GM12878 (cell line): ENCODE data around the gene SIK3. TPM values are rescaled to one million over a fixed set of nuclear protein-coding genes. Genes with fewer than 3 reads are reported as not detected.
A peak's percentile ranks its signal among the peaks of the same experiment; 100 is the strongest.

Source experiments
- ATAC-seq: fragments of 200-7000 bp; cut with Tn5 transposase; 3 replicates; pipeline ENCODE4 v1.9.1; 2020; ENCODE audit warnings: mild to moderate bottlenecking, moderate library complexity
- BruUV-seq: library from RNA; stranded (reverse); fragments of 400-500 nt; replicated peaks from 2 replicates; lab custom pipeline; 2021; lab: Mats Ljungman, UMichigan
- CTCF ChIA-PET: fragments of 300-600 bp; sonication (Branson Sonifier 250); formaldehyde crosslinking; extraction: SDS; loops from one replicate; lab custom pipeline; 2021; ENCODE audit warnings: inconsistent platforms; lab: Yijun Ruan, JAX
- POLR2A ChIA-PET: fragments of 350-600 bp; formaldehyde crosslinking; extraction: SDS; loops from one replicate; lab custom pipeline; 2021; ENCODE audit warnings: inconsistent platforms; lab: Charles Lee
- RAD21 ChIA-PET: fragments of 300-600 bp; sonication (Branson Sonifier 250); formaldehyde crosslinking; loops from one replicate; lab custom pipeline; 2023; ENCODE audit warnings: antibody characterized with exemption; ENCODE audit not compliant: unreplicated experiment; lab: Charles Lee
- SMC1A ChIA-PET: fragments of 300-600 bp; sonication (Branson Sonifier 250); formaldehyde crosslinking; loops from one replicate; lab custom pipeline; 2023; ENCODE audit not compliant: unreplicated experiment, uncharacterized antibody; lab: Charles Lee
- DNase-seq: peaks from one replicate; pipeline ENCODE4 v3.0.0-alpha.2; 2011; ENCODE audit warnings: low read depth, low spot score
- FAIRE-seq: peaks from 3 replicates; lab custom pipeline; 2011; peaks lifted over from hg19 to GRCh38; lab: Jason Lieb, UNC
- H2AFZ ChIP-seq: 2 replicates; pipeline ENCODE4 v1.6.0; 2011; ENCODE audit warnings: low read depth, low read length, control low read depth; ENCODE audit not compliant: control insufficient read depth
- H3K27ac ChIP-seq: 2 replicates; pipeline ENCODE4 v1.5.1; 2011; ENCODE audit warnings: control low read depth; ENCODE audit not compliant: control insufficient read depth, insufficient read depth
- H3K27me3 ChIP-seq, 2 experiments: replicated peaks in 1 of 2; 2 replicates each; pipeline versions ENCODE4 v1.6.0 to v1.6.1; 2011; ENCODE audit warnings: low read length in 1 of 2; ENCODE audit not compliant: control insufficient read depth in 2 of 2, insufficient read depth in 2 of 2
- H3K36me3 ChIP-seq, 2 experiments: 2 replicates each; pipeline ENCODE4 v1.5.1; 2011; ENCODE audit warnings: low read length in 1 of 2; ENCODE audit not compliant: control insufficient read depth in 2 of 2, insufficient read depth in 2 of 2
- H3K4me1 ChIP-seq: 2 replicates; pipeline ENCODE4 v1.6.1; 2011; ENCODE audit warnings: mild to moderate bottlenecking, low read length, moderate library complexity, mixed read lengths; ENCODE audit not compliant: control insufficient read depth, insufficient read depth
- H3K4me2 ChIP-seq: 2 replicates; pipeline ENCODE4 v1.6.0; 2011; ENCODE audit warnings: control low read depth; ENCODE audit not compliant: control insufficient read depth, insufficient read depth
- H3K4me3 ChIP-seq: fragments of 200-600 bp; sonication (generic); 2 replicates; pipeline ENCODE4 v1.5.1; 2016
- H3K79me2 ChIP-seq: 2 replicates; pipeline ENCODE4 v1.6.0; 2011; ENCODE audit warnings: low read length; ENCODE audit not compliant: control insufficient read depth, insufficient read depth
- H3K9ac ChIP-seq: 2 replicates; pipeline ENCODE4 v1.8.0; 2011; ENCODE audit warnings: low read length, control low read depth, mixed read lengths; ENCODE audit not compliant: control insufficient read depth, insufficient read depth
- H3K9me3 ChIP-seq: replicated peaks from 3 replicates; pipeline ENCODE4 v1.5.1; 2011; ENCODE audit warnings: mild to moderate bottlenecking, low read length; ENCODE audit not compliant: control insufficient read depth, insufficient read depth
- H4K20me1 ChIP-seq: 2 replicates; pipeline ENCODE4 v1.6.0; 2011; ENCODE audit not compliant: control insufficient read depth, insufficient read depth
- BCL11A ChIP-seq: IDR thresholded peaks from 2 replicates; pipeline ENCODE4 v1.6.1; 2011; ENCODE audit warnings: low read depth, low read length
- BRCA1 ChIP-seq: IDR thresholded peaks from 2 replicates; pipeline ENCODE4 v1.6.1; 2011; ENCODE audit warnings: low read depth, low read length, improper control_type of control experiment
- CBX5 ChIP-seq: sonication (generic); IDR thresholded peaks from 2 replicates; pipeline ENCODE4 v1.6.1; 2016; ENCODE audit warnings: low read depth, moderate library complexity, mild to moderate bottlenecking, inconsistent platforms
- CUX1 ChIP-seq: IDR thresholded peaks from 2 replicates; pipeline ENCODE4 v1.6.1; 2012; ENCODE audit warnings: improper control_type of control experiment, low read depth, low read length; ENCODE audit not compliant: insufficient replicate concordance
- E2F4 ChIP-seq: IDR thresholded peaks from 2 replicates; pipeline ENCODE4 v1.6.1; 2012; ENCODE audit warnings: low read depth, low read length, improper control_type of control experiment
- GABPA ChIP-seq: IDR thresholded peaks from 2 replicates; pipeline ENCODE4 v1.6.1; 2014; ENCODE audit warnings: antibody characterized with exemption, low read depth, mild to moderate bottlenecking, inconsistent platforms
- HCFC1 ChIP-seq: fragments of 150-350 bp; IDR thresholded peaks from 2 replicates; pipeline ENCODE4 v1.6.1; 2014; ENCODE audit warnings: low read length
- KAT2A ChIP-seq: conservative IDR thresholded peaks from 2 replicates; pipeline ENCODE4 v1.6.1; 2011; ENCODE audit warnings: low read depth, low read length; ENCODE audit not compliant: control insufficient read depth
- MEF2A ChIP-seq: IDR thresholded peaks from 2 replicates; pipeline ENCODE4 v1.6.1; 2011; ENCODE audit warnings: low read depth, mild to moderate bottlenecking, low read length, moderate library complexity; ENCODE audit not compliant: insufficient read depth
- NR2F1 ChIP-seq: fragments of 450-650 bp; conservative IDR thresholded peaks from 2 replicates; pipeline ENCODE4 v1.6.1; 2017; ENCODE audit warnings: mild to moderate bottlenecking
- SIX5 ChIP-seq: IDR thresholded peaks from 2 replicates; pipeline ENCODE4 v1.6.1; 2011; ENCODE audit warnings: mild to moderate bottlenecking, low read depth, low read length, moderate library complexity; ENCODE audit not compliant: severe bottlenecking
- SMC3 ChIP-seq: IDR thresholded peaks from 2 replicates; pipeline ENCODE4 v1.6.1; 2011; ENCODE audit warnings: low read length, improper control_type of control experiment, borderline replicate concordance
- SREBF2 ChIP-seq: IDR thresholded peaks from 2 replicates; pipeline ENCODE4 v1.6.1; 2012; ENCODE audit warnings: mild to moderate bottlenecking, low read length
- TAF1 ChIP-seq: IDR thresholded peaks from 2 replicates; pipeline ENCODE4 v1.6.1; 2011; ENCODE audit warnings: mild to moderate bottlenecking, low read depth, low read length, borderline replicate concordance
- ZNF217 ChIP-seq: fragments of 450-650 bp; IDR thresholded peaks from 2 replicates; pipeline ENCODE4 v1.6.1; 2017; ENCODE audit warnings: antibody characterized with exemption, mild to moderate bottlenecking
- ZNF274 ChIP-seq: IDR thresholded peaks from one replicate; pipeline ENCODE4 v1.8.0; 2011; ENCODE audit not compliant: insufficient read length, insufficient read depth
- ZNF622 ChIP-seq: fragments of 450-650 bp; IDR thresholded peaks from 2 replicates; pipeline ENCODE4 v1.6.1; 2017; ENCODE audit warnings: mild to moderate bottlenecking, inconsistent platforms
- WGBS: methylation state at CpG from one replicate; pipeline ENCODE4 v1.1.6; 2016; ENCODE audit warnings: low lambda C conversion rate; ENCODE audit not compliant: insufficient replicate concordance, insufficient coverage; ENCODE audit errors: missing lambda C conversion rate; 5-methylcytosine and 5-hydroxymethylcytosine counted together
- in situ Hi-C: fragments of 300-500 bp; cut with MboI; formaldehyde crosslinking; loops from 9 replicates; pipeline ENCODE4 v1.14.3; 2018; ENCODE audit warnings: mixed read lengths
- intact Hi-C: fragments of 100-400 bp; cut with micrococcal nuclease; formaldehyde crosslinking; loops from one replicate; pipeline ENCODE4 v1.14.2; 2022; ENCODE audit not compliant: unreplicated experiment
- polyA plus RNA-seq, 11 experiments: library from polyadenylated mRNA; depleted of rRNA in 4 of 11; unstranded in 6 of 11; stranded (reverse) in 5 of 11; fragments of >200 nt; fragmentation: Nextera tagmentation in 4 of 11; fragmentation: Illumina TruSeq in 1 of 11; extraction: Ambion mirVana in 4 of 11; extraction: Trizol in 1 of 11; gene quantifications; 1 replicate in 1 of 11; 2 replicates in 10 of 11; pipeline versions ENCODE4 v1.2.1 to v1.2.3, GENCODE V29; 2011 to 2016; ENCODE audit warnings: inconsistent platforms in 2 of 11, missing spikeins in 2 of 11, low read depth in 1 of 11
- total RNA-seq, 4 experiments: library from RNA; depleted of rRNA in 3 of 4; stranded (reverse); fragments of >200 nt in 3 of 4; fragmentation: Illumina TruSeq in 1 of 4; extraction: Trizol in 1 of 4; gene quantifications; 2 replicates each; pipeline versions ENCODE4 v1.2.1 to v1.2.3, GENCODE V29; 2013 to 2021

SIK3 gene
- total and polyA plus RNA-seq, 10 of the 15 experiments (the other 5 are each of a cell fraction or from before 2014, with no cell fraction given), result 2.5 to 31.9 (median 11.1) TPM

- TF ChIP-seq E2F4, result no peak
- TF ChIP-seq, all 136 proteins: peak for 0
Observed at GRCh38 chr11:116855413-116855812, 242.8 kb downstream of the SIK3 start (continued).

GRCh38 chr11:116853461-116854073, 244.7 kb downstream of the SIK3 start:
- Histone ChIP-seq H3K4me2 (peak overlapping the region; percentile 70), H3K4me1 (peaks cover 30% of the 10 kb centered on the region), H3K27ac (peak overlapping the region; percentile 83), H3K4me3 (peak overlapping the region; percentile 31; the same call in 1 of the 2 replicates), H3K79me2 (no peaks in the 10 kb centered on the region), H3K9me3 (no peaks in the 10 kb centered on the region), H3K36me3 (peaks cover 6 to 8% of the 10 kb centered on the region in 2 experiments; a peak in 3 of 4 replicates), H2AFZ (peak overlapping the region; percentile 49; the same call in 1 of the 2 replicates), H3K9ac (no peak overlapping the region), H4K20me1 (no peaks in the 10 kb centered on the region), H3K27me3 (no peaks in the 10 kb centered on the region)
- POLR2A ChIA-PET, result interaction anchor here (0.6 to 2.1 kb wide), 10 partner anchors 12 to 308 kb away, joined by 3 to 10 read pairs (median 4); partner anchors contain the start of genes PAFAH1B2 and ZPR1
- in situ Hi-C loops (no loop called here), intact Hi-C loops (no loop called here)
- CTCF ChIA-PET, result interaction anchor here (1.0 to 4.2 kb wide), 17 partner anchors 13 to 378 kb away, joined by 3 to 20 read pairs (median 4); partner anchors contain the start of genes APOA5, PCSK7 and RNF214
- FAIRE-seq (peak; percentile 75), DNase-seq (peak; percentile 90), ATAC-seq (peak; percentile 98)
- BruUV-seq, result no TSS peak
- SMC1A ChIA-PET, result interaction anchor here (0.6 to 4.6 kb wide), 25 partner anchors 11 to 378 kb away, joined by 3 to 42 read pairs (median 4); partner anchors contain the start of genes APOA1, APOA5 and BUD13
- 0% methylated on average over 6 of the region's 6 CpGs for WGBS
- RAD21 ChIA-PET, result interaction anchor here (0.9 to 5.0 kb wide), 15 partner anchors 10 to 326 kb away, joined by 3 to 32 read pairs (median 5); partner anchors contain the start of gene APOA5
- TF ChIP-seq GABPA, result peak; percentile 38; the same call in 1 of the 2 replicates
- TF ChIP-seq NR2F1, result peak; percentile 37; the same call in 1 of the 2 replicates
- no peak for TF ChIP-seq SIX5
- no peak for TF ChIP-seq BRCA1
- peak; percentile 30; the same call in 1 of the 2 replicates for TF ChIP-seq SMC3
- TF ChIP-seq ZNF217, result no peak
- TF ChIP-seq ZNF274, result no peak
- no peak for TF ChIP-seq TAF1
- TF ChIP-seq CBX5, result no peak; the same call in 1 of the 2 replicates
- TF ChIP-seq KAT2A, result no peak
- TF ChIP-seq SREBF2, result no peak
- no peak for TF ChIP-seq ZNF622
- no peak for TF ChIP-seq MEF2A
- no peak for TF ChIP-seq CUX1
- no peak for TF ChIP-seq HCFC1
- TF ChIP-seq BCL11A, result 0 out of 2 replicates have a peak, but pooled peaks have one; percentile 17
